ENCODE data around the gene IFNB1. TPM values are rescaled to one million over a fixed set of nuclear protein-coding genes. Genes with fewer than 3 reads are reported as not detected.

The IFNB1 gene
- polyA plus RNA-seq, 1 of the 3 experiments (the other 2 are of a cell fraction) = not detected

GRCh38 chr9:21102305-21102704 lies 24.6 kb upstream of the IFNB1 start:
- Histone ChIP-seq H3K9me3 (no peaks in the 10 kb centered on the region), H3F3A (replicated peaks; ENCODE audit: insufficient read depth) (no peaks in the 10 kb centered on the region), H3K36me3 (replicated peaks in 1 of 2; ENCODE audit: control insufficient read depth in 1 of 2, insufficient read depth in 2 of 2, low read length in 1 of 2) (no peaks in the 10 kb centered on the region), H2AFZ (ENCODE audit: low read depth) (no peak overlapping the region), H3K9ac (no peak overlapping the region), H3K4me2 (no peak overlapping the region), H3K27ac (ENCODE audit: low read depth in 2 of 2, low read length in 1 of 2) (no peak overlapping the region), H4K20me1 (ENCODE audit: insufficient read depth) (no peaks in the 10 kb centered on the region), H3K4me1 (ENCODE audit: control insufficient read depth in 1 of 2, insufficient read depth in 2 of 2, low read depth in 1 of 2, low read length in 1 of 2) (no peaks in the 10 kb centered on the region), H3K4me3 (ENCODE audit: low read depth in 2 of 2, low read length in 1 of 2) (no peak overlapping the region), H3K79me2 (ENCODE audit: insufficient read depth) (no peaks in the 10 kb centered on the region), H3K27me3 (ENCODE audit: insufficient read depth) (no peaks in the 10 kb centered on the region), H3K9me2 (no peaks in the 10 kb centered on the region)
- DNase-seq = no peak
- ChIA-PET CTCF (interaction anchor here (1.0 to 1.5 kb wide), 3 partner anchors 8 to 161 kb away, joined by 3 to 11 read pairs (median 3); no protein-coding TSS in a partner anchor), POLR2A (no interaction called here)
- WGBS (ENCODE audit: low lambda C conversion rate) = 100% methylated on average over 1 of the region's 1 CpG
- TF ChIP-seq TAF1 (IDR thresholded peaks at IDR 0.05; ENCODE audit: borderline replicate concordance, low read depth, low read length) = no peak
- TF ChIP-seq JUND (IDR thresholded peaks at IDR 0.05) = no peak

GRCh38 chr9:21097817-21098216 lies 20.1 kb upstream of the IFNB1 start:
- WGBS (ENCODE audit: low lambda C conversion rate) = 93% methylated on average over 2 of the region's 2 CpGs
- no peaks in the 10 kb centered on the region for H3K27me3 ChIP-seq (ENCODE audit: insufficient read depth)
- H4K20me1 ChIP-seq (ENCODE audit: insufficient read depth) = no peaks in the 10 kb centered on the region
- H3K4me1 ChIP-seq (ENCODE audit: control insufficient read depth in 1 of 2, insufficient read depth in 2 of 2, low read depth in 1 of 2, low read length in 1 of 2) = peaks cover 0 to 4% of the 10 kb centered on the region in 2 experiments; a peak in 1 of 4 replicates
- H3K4me3 ChIP-seq (ENCODE audit: low read depth in 2 of 2, low read length in 1 of 2) = no peak overlapping the region
- H3K4me2 ChIP-seq = no peak overlapping the region
- no peaks in the 10 kb centered on the region for H3K9me3 ChIP-seq
- no peak overlapping the region for H3K9ac ChIP-seq
- H3K9me2 ChIP-seq = no peaks in the 10 kb centered on the region
- no peaks in the 10 kb centered on the region for H3F3A ChIP-seq (replicated peaks; ENCODE audit: insufficient read depth)
- no peak for DNase-seq
- ChIA-PET CTCF (interaction anchor here (3.4 kb wide), 1 partner anchor 13 kb away, joined by 20 read pairs; no protein-coding TSS in a partner anchor), POLR2A (no interaction called here)
- H3K36me3 ChIP-seq (replicated peaks in 1 of 2; ENCODE audit: control insufficient read depth in 1 of 2, insufficient read depth in 2 of 2, low read length in 1 of 2) = no peaks in the 10 kb centered on the region
- H3K79me2 ChIP-seq (ENCODE audit: insufficient read depth) = no peaks in the 10 kb centered on the region
- H2AFZ ChIP-seq (ENCODE audit: low read depth) = no peak overlapping the region
- H3K27ac ChIP-seq (ENCODE audit: low read depth in 2 of 2, low read length in 1 of 2) = no peak overlapping the region
- TF ChIP-seq CTCF (IDR thresholded peaks at IDR 0.05) (no peak), ZBTB33 (IDR thresholded peaks at IDR 0.05; ENCODE audit: borderline replicate concordance, low read depth) (no peak), FOXJ3 (CRISPR knock-in tag; IDR thresholded peaks at IDR 0.05) (no peak), USF2 (IDR thresholded peaks at IDR 0.05; ENCODE audit: borderline replicate concordance, low read depth, low read length) (no peak), RFX5 (IDR thresholded peaks at IDR 0.05; ENCODE audit: low read length) (no peak), JUND (IDR thresholded peaks at IDR 0.05) (no peak), RXRA (IDR thresholded peaks at IDR 0.05; ENCODE audit: borderline replicate concordance, low read depth) (no peak), MAX (IDR thresholded peaks at IDR 0.05; ENCODE audit: low read depth) (no peak), EZH2phosphoT487 (IDR thresholded peaks at IDR 0.05; ENCODE audit: borderline replicate concordance, low read depth) (no peak), NRF1 (IDR thresholded peaks at IDR 0.05; ENCODE audit: low read depth, low read length) (no peak), IRF3 (IDR thresholded peaks at IDR 0.05; ENCODE audit: low read depth, low read length) (no peak), MEF2A (IDR thresholded peaks at IDR 0.05; ENCODE audit: borderline replicate concordance, low read depth) (no peak), FOSL2 (IDR thresholded peaks at IDR 0.05; ENCODE audit: borderline replicate concordance, low read depth) (no peak), MXI1 (IDR thresholded peaks at IDR 0.05; ENCODE audit: low read depth, low read length) (no peak), REST (IDR thresholded peaks at IDR 0.05; ENCODE audit: low read depth, low read length) (no peak), SMC3 (IDR thresholded peaks at IDR 0.05; ENCODE audit: low read depth, low read length) (no peak), POLR2AphosphoS5 (IDR thresholded peaks at IDR 0.05; ENCODE audit: low read depth, low read length) (no peak)
